MV-4-11 (cell line): ENCODE results near the gene HAPLN2.
"Not testable (repeated sequence)": the region's sequence is repeated elsewhere in the genome, so short reads cannot be mapped to it uniquely, and the experiment has no call there.

Experiments
- DNase-seq: peaks from one replicate; lab custom pipeline; 2025; lab: John Stamatoyannopoulos, UW

HAPLN2 gene

GRCh38 chr1:156622581-156623297 lies 3.5 kb downstream of the HAPLN2 start:
- no peak for DNase-seq

GRCh38 chr1:156623946-156624813 lies 5.0 kb downstream of the HAPLN2 start:
- no peak for DNase-seq

DNA sequence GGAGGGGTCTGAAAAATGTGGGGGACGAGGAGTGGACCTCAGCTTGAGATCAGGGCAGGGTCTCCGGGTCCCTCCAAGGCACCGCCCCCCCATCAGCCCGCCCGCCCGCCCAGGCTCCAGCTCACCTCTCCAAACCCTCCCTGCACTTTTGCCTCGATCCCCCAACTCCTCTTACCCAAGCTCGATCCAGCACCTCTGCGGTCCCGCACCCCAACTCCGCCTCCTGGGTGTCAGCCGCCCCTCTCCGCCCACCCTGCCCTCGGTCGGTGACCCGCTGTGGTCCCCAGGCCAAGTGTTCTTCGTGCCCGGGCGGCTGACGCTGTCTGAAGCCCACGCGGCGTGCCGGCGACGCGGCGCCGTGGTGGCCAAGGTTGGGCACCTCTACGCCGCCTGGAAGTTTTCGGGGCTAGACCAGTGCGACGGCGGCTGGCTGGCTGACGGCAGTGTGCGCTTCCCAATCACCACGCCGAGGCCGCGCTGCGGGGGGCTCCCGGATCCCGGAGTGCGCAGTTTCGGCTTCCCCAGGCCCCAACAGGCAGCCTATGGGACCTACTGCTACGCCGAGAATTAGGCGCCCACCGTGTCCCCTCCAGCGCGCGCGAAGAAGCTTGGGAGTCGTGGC lies 5.7 kb downstream of the HAPLN2 start:
- no peak for DNase-seq

DNA sequence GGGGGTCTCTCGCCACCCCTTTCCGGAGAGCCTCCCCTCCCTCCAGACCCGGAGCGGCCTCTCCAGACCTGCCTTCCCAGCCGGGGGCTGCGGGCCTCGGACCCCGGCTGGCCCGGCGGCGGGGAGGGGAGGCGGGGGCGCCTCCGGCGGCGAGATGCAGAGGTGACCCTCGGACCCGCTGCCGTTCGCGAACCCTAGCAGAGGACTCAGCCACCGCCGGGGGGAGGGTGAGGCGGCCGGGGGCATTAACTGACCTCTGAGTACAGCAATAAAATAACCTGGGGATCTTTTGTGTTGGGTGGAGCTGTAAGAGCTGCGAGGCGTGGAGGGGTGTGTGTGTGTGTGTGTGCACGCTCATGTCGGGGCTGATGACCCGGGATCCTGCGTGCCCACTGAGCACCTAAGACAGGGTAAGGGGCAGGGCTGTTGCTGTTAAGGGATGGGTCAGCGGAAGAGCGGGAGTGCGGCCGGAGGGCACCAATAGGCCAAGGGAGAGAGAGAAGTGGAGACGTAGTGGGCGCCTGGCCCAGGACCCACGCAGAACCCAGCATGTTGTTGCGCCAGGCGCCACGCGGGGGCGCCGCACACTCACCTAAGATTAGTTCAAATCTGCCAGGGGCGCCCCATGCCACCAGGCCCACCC lies 6.3 kb downstream of the HAPLN2 start:
- peak; percentile 21 for DNase-seq

- no peak for DNase-seq
Observed at GRCh38 chr1:156626079-156626438, 6.8 kb downstream of the HAPLN2 start.

- peak; percentile 2 for DNase-seq
Observed at GRCh38 chr1:156627313-156627880, 8.2 kb downstream of the HAPLN2 start.

DNA sequence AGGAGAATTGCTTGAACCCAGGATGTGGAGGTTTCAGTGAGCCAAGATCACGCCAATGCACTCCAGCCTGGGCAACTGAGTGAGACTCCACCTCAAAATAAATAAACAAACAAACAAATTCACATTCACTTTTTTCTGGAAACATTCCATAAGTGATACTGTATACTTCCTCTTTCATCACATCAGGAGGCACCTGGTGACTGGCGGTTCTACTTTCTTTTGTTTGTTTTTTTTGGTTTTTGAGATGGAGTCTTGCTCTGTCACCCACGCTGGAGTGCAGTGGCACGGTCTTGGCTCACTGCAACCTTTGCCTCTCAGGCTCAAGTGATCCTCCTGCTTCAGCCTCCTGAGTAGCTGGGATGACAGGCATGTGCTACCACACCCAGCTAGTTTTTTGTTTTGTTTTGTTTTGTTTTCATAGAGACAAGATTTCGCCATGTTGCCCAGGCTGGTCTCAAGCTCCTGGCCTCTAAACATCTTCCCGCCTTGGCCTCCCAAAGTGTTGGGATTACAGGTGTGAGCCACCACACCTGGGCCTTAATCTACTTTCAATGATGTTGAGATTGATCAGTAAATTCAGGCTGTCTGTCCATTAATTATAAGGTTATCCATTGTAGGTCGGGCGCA lies 10.7 kb downstream of the HAPLN2 start:
- no peak for DNase-seq

DNA sequence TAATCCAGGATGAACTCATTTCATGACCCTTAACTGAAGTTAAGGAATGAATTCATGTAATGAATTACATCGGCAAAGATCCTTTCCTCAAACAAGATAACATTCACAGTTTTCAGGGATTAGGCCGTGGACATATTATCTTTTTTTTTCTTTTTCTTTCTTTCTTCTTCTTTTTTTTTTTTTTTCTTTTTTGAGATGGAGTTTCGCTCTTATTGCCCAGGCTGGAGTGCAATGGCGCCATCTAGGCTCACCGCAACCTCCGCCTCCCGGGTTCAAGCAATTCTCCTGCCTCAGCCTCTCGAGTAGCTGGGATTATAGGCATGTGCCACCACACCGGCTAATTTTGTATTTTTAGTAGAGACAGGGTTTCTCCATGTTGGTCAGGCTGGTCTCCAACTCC lies 11.9 kb downstream of the HAPLN2 start:
- not testable (repeated sequence) for DNase-seq

DNA sequence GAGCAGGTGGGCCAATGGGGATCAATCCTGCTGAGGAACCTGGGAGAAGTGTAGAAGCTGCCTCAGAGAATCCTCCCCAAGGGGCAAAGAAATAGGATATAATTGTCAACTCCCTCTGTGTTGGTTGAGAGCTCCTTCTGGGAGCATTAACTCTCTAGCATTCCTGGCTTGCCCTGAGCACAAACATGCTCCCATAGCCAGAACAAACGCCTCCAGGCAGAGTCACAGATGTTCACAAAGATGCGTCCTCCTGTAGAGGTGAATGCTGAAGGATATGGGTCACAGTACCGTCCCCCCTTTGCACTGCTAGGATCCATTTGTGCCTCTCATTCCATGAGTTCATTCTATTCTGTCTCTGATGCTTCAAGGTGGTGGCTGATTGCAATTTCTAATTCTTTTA lies 13.1 kb downstream of the HAPLN2 start:
- no peak for DNase-seq

DNA sequence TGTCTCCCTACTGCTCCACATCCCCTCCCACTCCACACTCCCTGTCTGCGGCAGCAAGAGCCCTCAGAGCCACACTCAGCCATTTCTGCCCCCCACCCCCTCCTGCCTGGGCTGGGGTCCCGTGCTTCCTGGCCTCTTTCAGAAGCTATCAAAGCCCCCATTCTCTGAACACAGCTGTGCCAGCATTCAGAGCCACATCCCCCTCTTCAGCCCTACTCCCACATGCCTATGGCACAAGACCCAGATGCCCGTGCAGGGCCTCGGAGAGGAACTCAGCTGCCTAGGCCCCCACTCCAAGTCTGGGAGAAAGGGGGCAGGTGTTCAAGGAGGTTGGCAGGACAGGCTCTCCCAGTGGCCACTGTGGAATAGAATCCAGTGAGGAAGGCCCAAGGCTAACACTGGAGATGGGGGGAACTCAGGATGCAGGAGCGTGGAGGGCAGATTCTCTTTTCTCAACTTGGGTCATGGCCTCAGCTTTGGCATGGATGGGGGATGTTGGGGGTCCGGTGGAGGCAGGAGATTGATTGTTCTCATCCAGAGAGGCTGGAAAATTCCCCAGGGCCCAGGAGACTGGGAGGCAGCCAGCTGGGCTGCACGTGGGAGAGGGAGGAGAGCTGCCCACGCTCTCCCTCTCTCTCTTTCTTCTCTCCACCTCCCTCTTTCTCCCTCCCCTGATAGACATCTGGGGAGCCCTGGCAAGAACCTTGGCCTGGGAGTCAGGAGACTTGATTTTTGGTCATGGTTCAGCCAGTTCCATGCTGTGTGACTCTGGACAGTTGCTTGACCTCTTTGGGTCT lies 19.2 kb downstream of the HAPLN2 start:
- DNase-seq: no peak

- DNase-seq: peak; percentile 78
Observed at GRCh38 chr1:156639601-156640101, 20.4 kb downstream of the HAPLN2 start.

GRCh38 chr1:156640842-156641706 lies 21.9 kb downstream of the HAPLN2 start:
- no peak for DNase-seq

- no peak for DNase-seq
Observed at GRCh38 chr1:156641761-156642264, 22.6 kb downstream of the HAPLN2 start, which contains the start of gene BCAN. Gene BCAN (plus strand): TSS chr1:156642117. CDS start chr1:156646055, 3,938 bp downstream.

GRCh38 chr1:156642265-156643048 lies 23.2 kb downstream of the HAPLN2 start:
- no peak for DNase-seq

DNA sequence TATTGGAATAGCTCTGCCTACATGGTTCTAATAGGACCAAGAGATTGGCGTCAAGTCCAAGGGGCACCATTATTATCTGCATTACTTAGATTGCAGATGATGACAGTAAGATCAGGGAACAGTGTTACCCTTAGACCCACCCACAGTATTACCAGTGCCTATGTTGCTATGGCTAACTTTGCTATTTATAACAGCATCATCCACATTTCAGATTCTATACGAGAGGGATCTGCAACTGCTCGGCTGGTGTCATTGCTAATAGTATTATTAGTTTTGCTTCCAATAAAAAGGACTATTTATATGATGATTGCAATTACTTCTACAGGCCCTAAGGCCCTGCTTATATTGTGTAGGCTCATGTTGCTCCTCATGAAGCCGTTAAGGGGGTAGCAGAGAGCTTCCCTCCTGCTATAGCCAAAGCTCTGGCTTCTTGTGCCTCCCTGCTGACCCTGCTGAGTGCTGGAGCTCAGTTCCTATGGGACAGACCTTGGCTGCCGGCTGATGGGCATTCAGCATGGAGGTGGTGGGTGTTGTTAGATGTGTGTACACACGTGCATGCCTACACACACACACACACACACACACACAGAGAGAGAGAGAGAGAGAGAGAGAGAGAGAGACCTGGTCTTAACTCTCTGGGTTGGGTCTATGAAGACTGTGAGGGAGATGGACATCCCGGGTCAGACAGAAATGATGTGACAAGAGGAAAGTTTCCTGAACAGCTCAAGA lies 24.0 kb downstream of the HAPLN2 start:
- DNase-seq: no peak

DNA sequence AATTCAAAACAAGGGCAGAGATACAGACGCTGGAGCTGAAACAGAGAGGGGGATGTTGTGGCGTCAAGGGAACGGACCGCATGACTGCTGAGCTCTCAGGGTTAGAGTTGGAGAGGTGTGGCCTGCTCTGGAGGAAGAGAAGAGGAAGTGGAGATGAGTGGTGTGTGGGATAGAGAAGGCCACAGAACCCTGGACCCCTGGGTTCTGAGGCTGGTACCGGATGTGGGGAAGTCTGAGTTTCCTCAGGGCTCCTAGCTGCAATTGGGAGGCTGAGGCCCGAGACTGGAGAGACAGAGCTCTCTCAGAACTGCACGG lies 24.5 kb downstream of the HAPLN2 start:
- peak; percentile 94 for DNase-seq

DNA sequence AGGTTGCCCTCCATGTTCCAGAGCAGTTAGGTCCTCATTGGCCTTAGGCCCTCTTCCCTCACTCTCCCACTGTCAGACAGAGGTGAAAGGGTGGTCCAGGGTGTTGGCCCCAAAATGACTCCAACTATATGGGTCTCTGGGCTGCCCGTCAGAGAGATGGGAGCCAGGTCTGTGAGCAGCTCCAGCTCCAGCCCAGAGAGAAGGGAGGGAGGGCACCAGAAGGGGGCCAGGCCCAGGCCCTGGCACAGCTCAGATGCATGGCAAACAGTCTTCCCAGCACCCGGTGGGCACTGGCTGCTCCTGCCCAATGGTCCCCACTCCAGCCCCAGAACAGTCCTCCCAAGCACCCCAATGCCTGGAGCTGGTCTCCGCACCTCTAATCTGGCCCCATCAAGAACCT lies 24.9 kb downstream of the HAPLN2 start:
- DNase-seq: no peak

GRCh38 chr1:156644640-156645039 lies 25.4 kb downstream of the HAPLN2 start:
- DNase-seq: no peak
